GM21367 (cell line): ENCODE data around the gene PLPP7.

Source experiments
- ATAC-seq: cut with Tn5 transposase; IDR thresholded peaks from one replicate; pipeline ENCODE4 v1.9.1; 2021; ENCODE audit not compliant: unreplicated experiment

PLPP7 gene

GRCh38 chr9:131280660-131281059 lies 8.9 kb upstream of the PLPP7 start:
- ATAC-seq: no peak

DNA sequence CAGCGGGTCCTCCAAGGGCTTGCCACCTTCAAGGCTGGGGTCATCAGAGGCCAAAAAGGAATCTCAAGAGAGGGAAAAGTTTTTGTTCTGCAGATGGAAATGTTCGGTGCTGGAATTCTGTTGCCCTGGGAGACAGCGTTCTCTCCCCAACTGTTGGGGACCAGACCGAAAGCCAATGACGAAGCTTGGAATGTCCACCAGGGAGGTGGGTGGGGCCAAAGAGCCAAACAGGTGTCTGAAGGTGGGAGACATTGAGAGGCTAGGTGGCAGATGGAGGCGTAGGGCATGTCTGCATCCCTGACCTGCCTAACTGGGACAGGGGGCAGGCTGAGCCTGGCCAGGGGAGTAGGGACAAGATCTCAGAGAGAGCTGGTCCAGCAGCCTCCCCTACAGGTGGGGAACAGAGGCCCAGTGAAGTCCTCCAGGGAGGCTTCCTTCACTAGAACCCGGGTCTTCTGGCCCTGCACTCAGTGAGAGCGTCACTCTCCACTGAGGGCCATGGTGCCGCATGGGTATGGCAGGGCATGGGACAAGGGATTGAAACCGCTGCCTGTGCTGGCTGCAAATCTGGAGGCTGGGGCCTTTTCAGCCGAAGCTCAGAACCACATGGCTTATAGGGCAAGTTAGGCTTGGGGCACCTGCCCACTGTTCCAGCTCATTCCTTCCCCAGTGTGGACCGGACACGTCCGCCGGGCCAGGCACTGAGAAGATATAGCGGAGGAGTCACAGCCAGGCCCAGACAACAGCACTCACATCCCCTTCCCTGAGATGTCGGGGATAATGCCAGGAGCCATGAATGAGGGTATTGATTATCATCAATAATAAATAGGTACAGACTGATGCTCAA lies 8.2 kb upstream of the PLPP7 start:
- no peak for ATAC-seq

GRCh38 chr9:131282175-131282574 lies 7.3 kb upstream of the PLPP7 start:
- no peak for ATAC-seq

- no peak for ATAC-seq
These were observed 6.7 kb upstream of the PLPP7 start for GRCh38 chr9:131282688-131283422.

DNA sequence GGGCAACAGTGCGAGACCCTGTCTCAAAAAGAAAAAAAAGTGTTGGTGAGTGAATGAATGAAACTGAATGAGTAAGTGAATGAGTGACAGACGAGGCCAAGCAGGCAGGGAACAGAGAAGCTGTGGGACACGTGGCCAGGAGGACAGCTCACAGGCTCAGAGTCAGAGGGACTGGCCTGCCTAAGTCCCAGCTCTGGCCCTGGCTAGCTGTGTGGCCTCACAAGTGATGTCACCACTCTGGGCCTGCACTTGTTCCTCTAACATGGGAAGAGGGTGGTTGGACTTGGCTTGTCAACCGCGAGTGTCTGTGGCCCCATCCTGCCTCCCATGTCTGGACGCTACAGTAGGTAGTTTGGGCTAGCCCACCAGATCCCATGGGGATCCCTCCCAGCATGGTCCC lies 4.7 kb upstream of the PLPP7 start:
- no peak for ATAC-seq

DNA sequence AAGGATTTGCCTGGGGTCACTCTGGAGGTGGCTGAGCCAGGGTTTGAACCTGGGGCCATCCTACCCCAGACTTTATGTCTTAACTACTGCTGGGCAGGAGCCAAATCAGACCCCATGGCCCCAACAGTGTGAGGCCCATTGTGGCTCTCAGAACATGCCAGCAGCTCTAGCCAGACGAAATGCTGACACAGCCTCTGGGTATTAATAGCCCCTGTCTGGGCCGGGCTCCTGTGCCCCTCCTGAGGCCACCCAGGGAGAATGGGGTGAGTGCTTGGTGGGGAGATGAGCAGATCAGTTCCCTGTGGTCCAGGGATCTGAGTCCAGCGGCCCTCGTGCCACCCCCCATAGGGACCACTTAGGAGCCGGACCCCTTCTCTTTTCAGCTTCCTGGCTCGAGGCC lies 2.2 kb upstream of the PLPP7 start:
- ATAC-seq: no peak

GRCh38 chr9:131288217-131288616 lies 1.3 kb upstream of the PLPP7 start:
- no peak for ATAC-seq

DNA sequence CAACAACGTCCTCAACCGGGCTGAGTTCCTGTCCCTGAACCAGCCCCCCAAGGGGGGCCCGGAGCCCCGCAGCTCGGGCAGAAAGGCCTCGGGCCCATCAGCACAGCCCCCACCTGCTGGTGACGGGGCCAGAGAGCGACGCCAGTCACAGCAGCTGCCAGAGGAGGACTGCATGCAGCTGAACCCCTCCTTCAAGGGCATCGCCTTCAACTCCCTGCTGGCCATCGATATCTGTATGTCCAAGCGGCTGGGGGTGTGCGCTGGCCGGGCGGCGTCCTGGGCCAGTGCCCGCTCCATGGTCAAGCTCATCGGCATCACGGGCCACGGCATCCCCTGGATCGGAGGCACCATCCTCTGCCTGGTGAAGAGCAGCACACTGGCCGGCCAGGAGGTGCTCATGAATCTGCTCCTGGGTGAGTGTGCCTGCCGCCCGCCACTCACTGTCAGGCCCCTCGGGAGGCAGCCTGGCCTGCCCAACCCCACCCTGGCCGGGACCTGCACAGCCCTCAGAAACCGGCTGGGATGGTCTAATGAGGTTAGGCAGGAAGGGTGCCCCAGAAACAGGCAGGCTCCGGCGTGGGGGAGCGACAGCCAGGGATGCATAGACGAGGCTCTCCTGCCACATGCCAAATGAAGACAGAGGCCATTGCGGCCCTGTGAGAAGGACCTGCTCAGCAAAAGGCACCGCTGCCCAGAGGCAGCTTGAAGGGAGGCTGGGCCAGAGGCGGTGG lies 678 bp downstream of the PLPP7 start:
- no peak for ATAC-seq

DNA sequence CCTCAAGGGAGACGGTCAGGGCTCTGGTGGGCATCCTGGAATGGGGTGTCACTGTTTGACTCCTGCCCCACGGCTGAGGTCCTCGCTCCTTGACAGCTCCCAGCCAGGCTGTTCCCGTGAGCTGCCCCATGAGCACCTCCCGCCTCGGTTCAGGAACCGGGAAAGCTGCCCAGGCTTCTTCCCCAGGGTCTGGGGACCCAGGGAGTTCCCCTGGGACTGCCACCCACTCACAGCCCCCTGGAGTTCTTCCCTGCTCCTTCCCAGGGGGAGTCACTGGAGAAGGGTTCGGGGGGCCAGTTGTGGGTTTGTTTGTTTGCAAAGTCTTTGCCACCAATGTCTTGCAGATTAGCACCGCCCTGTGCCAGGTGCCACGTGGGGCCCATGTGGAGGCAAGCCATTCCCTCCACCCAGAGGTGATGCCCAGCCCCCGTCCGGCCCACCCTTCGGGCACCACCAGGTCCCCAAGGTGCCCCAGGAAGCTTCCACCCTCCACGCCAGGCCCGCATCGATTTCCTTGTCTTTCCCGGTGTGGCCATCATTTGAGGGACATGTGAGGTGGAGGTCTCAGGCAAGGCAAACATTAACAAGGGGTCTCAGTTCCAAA lies 1.3 kb downstream of the PLPP7 start:
- no peak for ATAC-seq

GRCh38 chr9:131291795-131292315 lies 2.3 kb downstream of the PLPP7 start:
- no peak for ATAC-seq

DNA sequence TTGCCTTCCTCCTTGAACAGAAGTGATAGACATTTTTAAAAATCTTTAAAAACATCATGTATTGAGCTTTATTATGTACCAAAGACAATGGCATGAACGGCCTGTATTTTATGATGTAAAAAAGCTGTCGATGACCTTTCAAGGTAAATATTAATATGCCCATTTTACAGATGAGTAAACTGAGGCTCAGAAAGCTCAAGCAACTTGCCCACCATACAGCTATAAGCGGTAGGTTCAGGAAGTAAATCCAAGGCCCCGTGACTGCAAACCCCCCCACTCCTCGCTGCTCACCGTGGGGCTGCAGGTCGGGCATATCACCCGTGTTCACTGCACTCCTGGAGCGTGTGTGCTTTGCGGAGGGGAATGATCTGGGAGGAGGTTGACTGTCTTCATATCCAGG lies 3.4 kb downstream of the PLPP7 start:
- no peak for ATAC-seq

DNA sequence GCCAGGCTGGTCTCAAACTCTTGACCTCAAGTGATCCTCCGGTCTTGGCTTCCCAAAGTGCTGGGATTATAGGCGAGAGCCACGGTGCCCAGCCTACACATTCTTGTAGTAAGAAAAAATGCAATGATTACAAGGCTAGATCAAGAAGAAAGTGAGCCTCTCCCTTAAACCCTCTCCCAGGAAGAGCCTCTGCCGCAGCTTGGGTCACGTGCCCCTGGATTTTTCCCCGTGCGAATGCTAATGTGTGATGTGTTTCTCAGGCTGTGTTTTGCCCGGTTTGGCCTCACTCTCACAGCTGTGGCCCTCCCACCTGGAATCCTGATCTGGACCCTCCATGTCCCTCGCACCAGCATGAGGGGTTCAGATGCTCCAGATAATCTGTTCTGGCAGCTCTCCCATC lies 6.9 kb downstream of the PLPP7 start:
- ATAC-seq: no peak

DNA sequence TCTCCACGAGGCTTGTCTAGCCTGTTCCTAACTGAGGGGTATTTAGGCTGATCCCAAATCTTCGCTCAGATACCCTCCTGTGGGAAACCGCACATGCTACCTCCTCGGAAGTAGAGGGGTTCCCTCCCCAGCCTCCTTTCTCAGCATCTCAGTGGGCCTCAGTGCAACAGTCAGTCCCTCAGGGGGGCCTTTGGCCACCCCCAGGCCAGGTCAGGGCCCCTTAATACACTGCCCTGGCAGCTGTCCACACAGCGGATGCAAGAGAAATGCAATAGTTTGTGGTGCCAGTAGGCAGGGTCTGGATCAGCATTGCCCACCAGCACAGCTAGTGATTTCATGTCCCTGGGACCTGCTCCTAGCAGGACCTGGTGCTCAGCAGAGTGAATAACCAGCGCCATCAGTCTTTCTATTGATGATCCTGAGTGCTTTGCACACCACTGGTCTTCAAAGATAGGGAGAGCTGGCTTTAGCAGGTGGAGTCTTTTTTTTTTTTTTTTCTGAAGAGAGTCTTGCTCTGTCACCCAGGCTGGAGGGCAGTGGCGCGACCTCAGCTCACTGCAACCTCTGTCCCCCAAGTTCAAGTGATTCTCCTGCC lies 7.5 kb downstream of the PLPP7 start:
- no peak for ATAC-seq

- no peak for ATAC-seq
These were observed 8.4 kb downstream of the PLPP7 start for GRCh38 chr9:131297903-131298302.

DNA sequence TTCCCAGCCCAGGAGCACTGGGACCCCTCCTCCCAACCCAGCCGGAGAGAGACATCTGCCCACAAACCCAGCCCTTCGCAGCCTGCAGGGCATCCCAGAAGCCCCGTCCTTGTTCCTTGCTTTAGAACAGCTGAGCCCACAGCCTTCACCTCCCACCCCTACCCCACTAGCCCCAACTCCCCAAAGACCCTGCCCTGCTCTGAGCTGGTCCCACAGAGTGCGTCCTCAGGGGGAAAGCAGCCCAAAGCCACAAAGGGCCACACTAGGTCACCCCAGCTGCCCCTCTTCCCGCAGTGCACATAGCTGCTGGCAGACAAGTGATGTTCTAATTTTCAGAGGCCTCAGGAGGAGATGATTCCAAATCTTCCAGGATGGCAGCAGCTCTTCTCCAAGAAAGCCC lies 8.8 kb downstream of the PLPP7 start:
- no peak for ATAC-seq

DNA sequence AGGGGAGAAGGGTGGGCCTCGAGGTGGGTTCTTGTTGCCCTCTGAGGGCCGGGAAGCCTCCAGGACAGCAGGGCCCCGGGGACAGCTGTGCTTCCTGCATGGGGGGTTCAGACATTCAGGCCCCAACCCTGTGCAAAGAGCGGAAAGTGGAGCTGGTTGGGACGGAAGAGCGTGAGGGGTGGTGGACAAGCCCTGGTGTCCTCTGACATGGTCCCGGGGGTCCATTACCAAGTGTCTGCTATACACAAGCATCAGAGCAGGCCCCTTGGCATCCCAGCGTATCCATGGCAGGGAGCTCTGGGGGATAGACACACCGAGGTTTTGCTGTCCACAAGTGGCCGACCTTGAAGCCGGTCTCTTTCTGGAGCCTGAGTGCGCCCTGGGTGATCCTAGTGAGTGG lies 9.3 kb downstream of the PLPP7 start:
- ATAC-seq: no peak

DNA sequence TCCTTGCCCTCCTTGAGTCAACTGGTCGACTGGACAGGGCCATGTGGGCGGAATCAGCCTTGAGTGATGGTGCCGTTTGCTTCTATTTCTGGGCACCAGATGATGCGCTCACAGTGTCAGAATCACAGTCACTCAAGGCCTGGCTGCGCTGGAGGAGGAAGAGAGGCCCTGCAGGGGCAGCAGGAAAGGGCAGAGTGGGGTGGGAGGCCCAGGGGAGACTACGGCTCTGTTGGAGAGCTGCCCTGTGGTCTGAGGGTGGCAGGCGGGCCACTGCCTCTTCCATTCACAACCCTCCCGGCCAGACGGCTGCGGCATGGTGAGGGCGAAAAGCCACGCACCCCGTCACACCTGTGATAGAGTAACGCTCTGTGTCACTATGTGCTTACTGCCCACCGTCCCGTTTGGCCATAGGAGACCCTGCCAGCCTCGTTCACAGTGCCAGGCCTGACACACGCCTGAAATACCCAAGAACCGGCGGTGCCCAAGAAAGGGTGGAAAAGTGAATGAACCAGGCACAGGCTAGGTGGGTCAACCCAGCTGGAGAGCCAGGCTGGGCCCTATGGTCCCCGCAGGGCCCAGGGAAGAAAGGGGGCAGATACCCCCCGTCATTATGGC lies 9.9 kb downstream of the PLPP7 start:
- ATAC-seq: no peak

- ATAC-seq: no peak
These were observed 10.4 kb downstream of the PLPP7 start for GRCh38 chr9:131299961-131300347.

- no peak for ATAC-seq
These were observed 10.9 kb downstream of the PLPP7 start for GRCh38 chr9:131300444-131300843.
